ENCODE data around the gene PPP3CA. TPM values are rescaled to one million over a fixed set of nuclear protein-coding genes. Genes with fewer than 3 reads are reported as not detected.
"Not testable (repeated sequence)": the region's sequence is repeated elsewhere in the genome, so short reads cannot be mapped to it uniquely, and the experiment has no call there.

PPP3CA gene
- total and polyA plus RNA-seq, 2 of the 13 experiments (the other 11 are each of a cell fraction or from before 2014, with no cell fraction given), result 4.8 to 13.2 TPM

DNA sequence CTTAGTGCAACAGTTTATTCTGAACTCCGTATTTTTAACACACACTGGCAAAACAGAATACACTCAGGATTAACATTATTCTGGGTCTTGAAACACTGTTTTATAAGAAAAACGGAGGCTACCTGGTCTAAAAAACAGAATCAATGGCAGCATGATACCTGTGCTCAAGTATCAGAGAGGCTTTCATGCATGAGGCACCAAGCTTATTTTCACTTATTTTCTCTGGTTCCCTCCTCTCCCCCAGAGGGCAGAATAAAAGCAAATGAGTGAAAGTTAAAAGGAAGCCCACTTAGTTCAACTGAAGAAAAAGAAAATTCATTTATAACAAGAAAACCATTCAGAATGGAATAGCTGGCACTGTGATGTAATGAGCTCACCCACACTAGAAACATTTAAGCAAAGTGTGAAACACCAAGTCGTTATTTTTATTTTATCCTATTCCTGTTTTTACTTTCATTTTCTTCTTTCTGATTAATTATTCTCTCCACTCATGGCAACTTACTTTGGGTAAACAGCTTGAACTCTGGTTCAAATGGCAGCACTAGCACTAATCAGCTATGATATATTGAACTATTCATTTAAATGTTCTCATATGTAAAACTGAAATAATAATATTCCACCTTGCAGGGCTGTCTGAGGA is 211.8 kb downstream of the PPP3CA start:
- Histone ChIP-seq H3K4me3 (replicated peaks in 1 of 3; ENCODE audit: insufficient read depth in 1 of 3, low read depth in 2 of 3, low read length in 3 of 3) (no peak overlapping the region), H3K9me3 (ENCODE audit: low read length) (no peaks in the 10 kb centered on the region), H3K27me3 (ENCODE audit: control insufficient read depth in 1 of 2, insufficient read depth in 2 of 2, low read length in 2 of 2) (no peaks in the 10 kb centered on the region), H3K4me1 (ENCODE audit: insufficient read depth, low read length) (no peaks in the 10 kb centered on the region), H3K4me2 (ENCODE audit: low read depth, low read length) (no peak overlapping the region), H3K9ac (ENCODE audit: insufficient read depth, low read depth, low read length) (no peak overlapping the region), H3K79me2 (ENCODE audit: insufficient read depth, low read length) (no peaks in the 10 kb centered on the region), H2AFZ (ENCODE audit: low read length) (no peak overlapping the region), H3K36me3 (replicated peaks in 1 of 2; ENCODE audit: control insufficient read depth in 1 of 2, insufficient read depth in 2 of 2, low read length in 2 of 2) (no peaks in the 10 kb centered on the region), H4K20me1 (ENCODE audit: insufficient read depth, low read length) (no peaks in the 10 kb centered on the region), H3K27ac (ENCODE audit: extremely low read length, insufficient read depth, low read length) (no peak overlapping the region)
- intact Hi-C loops (cut with micrococcal nuclease; ENCODE audit: unreplicated experiment) (no loop called here), in situ Hi-C loops (cut with HindIII; ENCODE audit: extremely low pct_ligation_motif_present, low pct_unique_long_range_greater_than_20kb) (no loop called here)
- DNase-seq (ENCODE audit: low spot score), result no peak
- ChIA-PET CTCF (ENCODE audit: low intra/inter-chr PET ratio, low total read pairs) (no interaction called here), POLR2A (no interaction called here)
- TF ChIP-seq ZNF674 (CRISPR knock-in tag; IDR thresholded peaks at IDR 0.05; ENCODE audit: low read depth) (no peak), SP140L (CRISPR knock-in tag; IDR thresholded peaks at IDR 0.05; ENCODE audit: borderline replicate concordance) (no peak), FOXC1 (CRISPR knock-in tag; IDR thresholded peaks at IDR 0.05; ENCODE audit: borderline replicate concordance) (no peak), CHD4 (IDR thresholded peaks at IDR 0.05; ENCODE audit: borderline replicate concordance, low read length) (no peak), CCDC6 (CRISPR knock-in tag; IDR thresholded peaks at IDR 0.05) (no peak), TGIF2 (CRISPR knock-in tag; IDR thresholded peaks at IDR 0.05) (no peak), ZNF614 (CRISPR knock-in tag; IDR thresholded peaks at IDR 0.05; ENCODE audit: borderline replicate concordance) (no peak), HNF4G (IDR thresholded peaks at IDR 0.05; ENCODE audit: borderline replicate concordance, low read depth, low read length) (no peak), HNF4G (CRISPR knock-in tag; IDR thresholded peaks at IDR 0.05; ENCODE audit: borderline replicate concordance, low read depth) (no peak), NPAS2 (CRISPR knock-in tag; IDR thresholded peaks at IDR 0.05; ENCODE audit: borderline replicate concordance) (no peak), MEIS2 (CRISPR knock-in tag; IDR thresholded peaks at IDR 0.05) (no peak), ZNF713 (CRISPR knock-in tag; IDR thresholded peaks at IDR 0.05) (no peak), SIX1 (CRISPR knock-in tag; IDR thresholded peaks at IDR 0.05; ENCODE audit: borderline replicate concordance) (no peak)
- FAIRE-seq, result no peak
- ATAC-seq, result no peak
- 95% methylated on average over 3 of the region's 3 CpGs for WGBS (ENCODE audit: low lambda C conversion rate)
- no TSS peak for BruUV-seq (replicated peaks)

DNA sequence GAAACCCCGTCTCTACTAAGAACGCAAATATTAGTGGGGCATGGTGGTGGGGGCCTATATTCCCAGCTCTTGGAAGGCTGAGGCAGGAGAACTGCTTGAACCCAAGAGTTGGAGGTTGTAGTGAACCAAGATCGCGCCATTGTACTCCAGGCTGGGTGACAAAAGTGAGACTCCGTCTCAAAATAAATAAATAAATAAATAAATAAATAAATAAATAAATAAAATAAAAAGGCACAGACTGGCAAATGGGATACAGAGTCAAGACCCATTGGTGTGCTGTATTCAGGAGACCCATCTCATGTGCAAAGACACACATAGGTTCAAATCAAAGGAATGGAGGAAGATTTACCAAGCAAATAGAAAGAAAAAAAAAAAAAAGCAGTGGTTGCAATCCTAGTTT is 216.3 kb downstream of the PPP3CA start:
- POLR2A ChIA-PET; FAIRE-seq; BruUV-seq (replicated peaks); DNase-seq (ENCODE audit: low spot score); intact Hi-C loops (cut with micrococcal nuclease; ENCODE audit: unreplicated experiment); H3K4me2 ChIP-seq (ENCODE audit: low read depth, low read length); H3K79me2 ChIP-seq (ENCODE audit: insufficient read depth, low read length); H3K9me3 ChIP-seq (ENCODE audit: low read length); CTCF ChIA-PET (ENCODE audit: low intra/inter-chr PET ratio, low total read pairs); H3K27me3 ChIP-seq (ENCODE audit: control insufficient read depth in 1 of 2, insufficient read depth in 2 of 2, low read length in 2 of 2); H2AFZ ChIP-seq (ENCODE audit: low read length); H3K4me1 ChIP-seq (ENCODE audit: insufficient read depth, low read length); ATAC-seq; in situ Hi-C loops (cut with HindIII; ENCODE audit: extremely low pct_ligation_motif_present, low pct_unique_long_range_greater_than_20kb); H3K36me3 ChIP-seq (replicated peaks in 1 of 2; ENCODE audit: control insufficient read depth in 1 of 2, insufficient read depth in 2 of 2, low read length in 2 of 2); H3K27ac ChIP-seq (ENCODE audit: extremely low read length, insufficient read depth, low read length); H3K4me3 ChIP-seq (replicated peaks in 1 of 3; ENCODE audit: insufficient read depth in 1 of 3, low read depth in 2 of 3, low read length in 3 of 3); H3K9ac ChIP-seq (ENCODE audit: insufficient read depth, low read depth, low read length); H4K20me1 ChIP-seq (ENCODE audit: insufficient read depth, low read length): not testable (repeated sequence)
- WGBS (ENCODE audit: low lambda C conversion rate), result 98% methylated on average over 5 of the region's 5 CpGs

DNA sequence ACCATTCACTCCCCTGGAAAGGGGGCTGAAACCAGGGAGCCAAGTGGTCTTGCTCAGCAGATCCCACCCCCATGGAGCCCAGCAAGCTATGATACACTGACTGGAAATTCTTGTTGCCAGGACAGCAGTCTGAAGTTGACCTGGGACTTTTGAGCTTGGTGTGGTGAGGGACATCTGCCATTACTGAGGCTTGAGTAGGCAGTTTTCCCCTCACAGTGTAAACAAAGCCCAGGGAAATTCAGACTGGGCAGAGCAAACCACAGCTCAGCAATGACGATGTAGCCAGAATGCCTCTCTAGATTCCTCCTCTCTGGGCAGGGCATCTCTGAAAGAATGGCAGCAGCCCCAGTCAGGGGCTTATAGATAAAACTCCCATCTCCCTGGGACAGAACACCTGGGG is 218.4 kb downstream of the PPP3CA start:
- not testable (repeated sequence) for H3K36me3 ChIP-seq (replicated peaks in 1 of 2; ENCODE audit: control insufficient read depth in 1 of 2, insufficient read depth in 2 of 2, low read length in 2 of 2); BruUV-seq (replicated peaks); H3K4me1 ChIP-seq (ENCODE audit: insufficient read depth, low read length)

More for the DNA sequence above, 218.4 kb downstream of the PPP3CA start:
- H4K20me1 ChIP-seq (ENCODE audit: insufficient read depth, low read length); DNase-seq (ENCODE audit: low spot score); H3K27ac ChIP-seq (ENCODE audit: extremely low read length, insufficient read depth, low read length); H3K4me3 ChIP-seq (replicated peaks in 1 of 3; ENCODE audit: insufficient read depth in 1 of 3, low read depth in 2 of 3, low read length in 3 of 3); FAIRE-seq; in situ Hi-C loops (cut with HindIII; ENCODE audit: extremely low pct_ligation_motif_present, low pct_unique_long_range_greater_than_20kb); H2AFZ ChIP-seq (ENCODE audit: low read length); H3K9ac ChIP-seq (ENCODE audit: insufficient read depth, low read depth, low read length); H3K9me3 ChIP-seq (ENCODE audit: low read length); intact Hi-C loops (cut with micrococcal nuclease; ENCODE audit: unreplicated experiment); H3K27me3 ChIP-seq (ENCODE audit: control insufficient read depth in 1 of 2, insufficient read depth in 2 of 2, low read length in 2 of 2); POLR2A ChIA-PET; ATAC-seq; H3K79me2 ChIP-seq (ENCODE audit: insufficient read depth, low read length); CTCF ChIA-PET (ENCODE audit: low intra/inter-chr PET ratio, low total read pairs); H3K4me2 ChIP-seq (ENCODE audit: low read depth, low read length): not testable (repeated sequence)
- WGBS (ENCODE audit: low lambda C conversion rate), result 100% methylated on average over 1 of the region's 1 CpG
